HepG2 (cell line): ENCODE measurements around the gene CSKMT. TPM values are rescaled to one million over a fixed set of nuclear protein-coding genes. Genes with fewer than 3 reads are reported as not detected.

ENCODE experiments used
- ATAC-seq: fragments of 200-7000 bp; cut with Tn5 transposase; 3 replicates; pipeline ENCODE4 v1.9.1; 2020; ENCODE audit warnings: mild to moderate bottlenecking, moderate library complexity
- BruUV-seq: library from RNA; stranded (reverse); fragments of 400-500 nt; replicated peaks from 2 replicates; lab custom pipeline; 2021; lab: Mats Ljungman, UMichigan
- CTCF ChIA-PET: fragments of 300-600 bp; formaldehyde crosslinking; extraction: SDS; loops from one replicate; lab custom pipeline; 2021; ENCODE audit warnings: low total read pairs, inconsistent platforms, low intra/inter-chr PET ratio; lab: Yijun Ruan, JAX
- POLR2A ChIA-PET: fragments of 350-600 bp; sonication (Branson Sonifier 250); formaldehyde crosslinking; loops from one replicate; lab custom pipeline; 2020; ENCODE audit warnings: antibody characterized with exemption, inconsistent platforms; lab: Yijun Ruan, JAX
- DNase-seq: peaks from one replicate; pipeline ENCODE4 v3.0.0-alpha.2; 2015; ENCODE audit warnings: low spot score
- FAIRE-seq: peaks from 3 replicates; lab custom pipeline; 2011; peaks lifted over from hg19 to GRCh38; lab: Jason Lieb, UNC
- H2AFZ ChIP-seq: one replicate; pipeline ENCODE4 v1.6.1; 2011; ENCODE audit warnings: low read length, inconsistent platforms
- H3K27ac ChIP-seq: fragments of 300-600 bp; 3 replicates; pipeline ENCODE4 v1.8.0; 2011; ENCODE audit warnings: mixed run types, mild to moderate bottlenecking, mixed read lengths, low read length, inconsistent platforms; ENCODE audit not compliant: insufficient read depth; ENCODE audit errors: extremely low read length
- H3K27me3 ChIP-seq, 2 experiments: fragments of 200-600 bp in 1 of 2; 2 replicates in 1 of 2; 3 replicates in 1 of 2; pipeline versions ENCODE4 v1.6.0 to v1.8.0; 2011; ENCODE audit warnings: low read length in 2 of 2, mild to moderate bottlenecking in 2 of 2, moderate library complexity in 2 of 2, inconsistent platforms in 1 of 2; ENCODE audit not compliant: insufficient read depth in 2 of 2, control insufficient read depth in 1 of 2
- H3K36me3 ChIP-seq, 2 experiments: fragments of 200-600 bp in 1 of 2; replicated peaks in 1 of 2; 2 replicates in 1 of 2; 3 replicates in 1 of 2; pipeline versions ENCODE4 v1.5.1 to v1.8.0; 2011; ENCODE audit warnings: low read length in 2 of 2, inconsistent platforms in 1 of 2; ENCODE audit not compliant: insufficient read depth in 2 of 2, control insufficient read depth in 1 of 2
- H3K4me1 ChIP-seq: 2 replicates; pipeline ENCODE4 v1.5.1; 2012; ENCODE audit warnings: low read length, inconsistent platforms; ENCODE audit not compliant: insufficient read depth
- H3K4me2 ChIP-seq: 2 replicates; pipeline ENCODE4 v1.6.0; 2011; ENCODE audit warnings: low read depth, low read length, inconsistent platforms
- H3K4me3 ChIP-seq, 3 experiments: fragments of 200-600 bp in 1 of 3; sonication (generic), shearing (Covaris generic) in 1 of 3; replicated peaks in 1 of 3; 2 replicates each; pipeline ENCODE4 v1.5.1; 2011 to 2016; ENCODE audit warnings: low read length in 3 of 3, inconsistent platforms in 2 of 3, low read depth in 2 of 3, mild to moderate bottlenecking in 2 of 3, control low read depth in 1 of 3, mixed read lengths in 1 of 3; ENCODE audit not compliant: insufficient read depth in 1 of 3
- H3K79me2 ChIP-seq: one replicate; pipeline ENCODE4 v1.6.1; 2011; ENCODE audit warnings: low read length, inconsistent platforms; ENCODE audit not compliant: insufficient read depth
- H3K9ac ChIP-seq: 2 replicates; pipeline ENCODE4 v1.6.0; 2011; ENCODE audit warnings: mild to moderate bottlenecking, low read depth, low read length, inconsistent platforms; ENCODE audit not compliant: insufficient read depth
- H3K9me3 ChIP-seq: 2 replicates; pipeline ENCODE4 v1.5.1; 2012; ENCODE audit warnings: mild to moderate bottlenecking, low read length
- H4K20me1 ChIP-seq: 2 replicates; pipeline ENCODE4 v1.6.0; 2011; ENCODE audit warnings: inconsistent platforms, mild to moderate bottlenecking, low read length, moderate library complexity; ENCODE audit not compliant: insufficient read depth
- ARNT2 ChIP-seq: sonication (generic); formaldehyde crosslinking; IDR thresholded peaks from 2 replicates; pipeline ENCODE4 v1.8.0; 2022; ENCODE audit warnings: mild to moderate bottlenecking, low read depth, missing genetic modification reagents, moderate library complexity
- ELK4 ChIP-seq: sonication (generic); formaldehyde crosslinking; IDR thresholded peaks from 2 replicates; pipeline ENCODE4 v1.9.0; 2021; ENCODE audit warnings: missing genetic modification reagents, borderline replicate concordance
- HCFC1 ChIP-seq: fragments of 150-350 bp; IDR thresholded peaks from 2 replicates; pipeline ENCODE4 v1.6.1; 2014; ENCODE audit warnings: low read depth, low read length
- KDM2A ChIP-seq: sonication (generic); formaldehyde crosslinking; IDR thresholded peaks from 2 replicates; pipeline ENCODE4 v1.4.0; 2020; ENCODE audit warnings: low read depth, missing genetic modification reagents, borderline replicate concordance
- POLR2AphosphoS2 ChIP-seq: IDR thresholded peaks from 2 replicates; pipeline ENCODE4 v1.6.1; 2011; ENCODE audit warnings: low read depth, low read length, improper control_type of control experiment
- PTBP1 ChIP-seq: fragments of 200-400 bp; formaldehyde crosslinking; IDR thresholded peaks from 2 replicates; pipeline ENCODE4 v1.6.1; 2018; ENCODE audit warnings: low read length, low read depth; ENCODE audit not compliant: poor library complexity, severe bottlenecking
- SP140L ChIP-seq: sonication (generic); formaldehyde crosslinking; IDR thresholded peaks from 2 replicates; pipeline ENCODE4 v1.4.0; 2020; ENCODE audit warnings: missing genetic modification reagents, borderline replicate concordance
- ZMAT5 ChIP-seq: sonication (generic); formaldehyde crosslinking; IDR thresholded peaks from 2 replicates; pipeline ENCODE4 v1.5.0; 2020; ENCODE audit warnings: mild to moderate bottlenecking, low read depth, missing genetic modification reagents, borderline replicate concordance
- ZNF329 ChIP-seq: sonication (generic); formaldehyde crosslinking; IDR thresholded peaks from 2 replicates; pipeline ENCODE4 v1.9.0; 2021; ENCODE audit warnings: low read depth, mild to moderate bottlenecking, missing genetic modification reagents
- ZNF331 ChIP-seq: sonication (generic); formaldehyde crosslinking; IDR thresholded peaks from 2 replicates; pipeline ENCODE4 v1.4.0; 2020; ENCODE audit warnings: missing genetic modification reagents
- ZNF530 ChIP-seq: sonication (generic); formaldehyde crosslinking; IDR thresholded peaks from 2 replicates; pipeline ENCODE4 v1.5.0; 2020; ENCODE audit warnings: low read depth, mild to moderate bottlenecking, missing genetic modification reagents
- ZNF703 ChIP-seq: sonication (generic); formaldehyde crosslinking; IDR thresholded peaks from 2 replicates; pipeline ENCODE4 v1.5.1; 2020; ENCODE audit warnings: missing genetic modification reagents, mild to moderate bottlenecking, moderate library complexity, borderline replicate concordance
- ZNF839 ChIP-seq: sonication (generic); formaldehyde crosslinking; IDR thresholded peaks from 2 replicates; pipeline ENCODE4 v1.4.0; 2020; ENCODE audit warnings: missing genetic modification reagents, mild to moderate bottlenecking, borderline replicate concordance
- WGBS: methylation state at CpG from one replicate; pipeline ENCODE4 v1.1.6; 2017; ENCODE audit warnings: low lambda C conversion rate; 5-methylcytosine and 5-hydroxymethylcytosine counted together
- in situ Hi-C: cut with HindIII; loops from 2 replicates; pipeline ENCODE4 v1.10.0; 2017; ENCODE audit warnings: low pct_unique_long_range_greater_than_20kb; ENCODE audit not compliant: extremely low pct_ligation_motif_present
- intact Hi-C: fragments of 100-400 bp; cut with micrococcal nuclease; formaldehyde crosslinking; loops from one replicate; pipeline ENCODE4 v1.10.0; 2022; ENCODE audit not compliant: unreplicated experiment
- polyA plus RNA-seq, 8 experiments: library from polyadenylated mRNA; depleted of rRNA in 3 of 8; stranded (reverse) in 7 of 8; unstranded in 1 of 8; fragments of >200 nt; fragmentation: Illumina TruSeq in 4 of 8; extraction: Trizol in 4 of 8; gene quantifications; 2 replicates each; pipeline versions ENCODE4 v1.2.1 to v1.2.3, GENCODE V29; 2011 to 2016; ENCODE audit warnings: low read depth in 4 of 8, missing spikeins in 1 of 8, mixed read lengths in 1 of 8; ENCODE audit not compliant: insufficient read depth in 1 of 8
- total RNA-seq, 5 experiments: library from RNA; depleted of rRNA; stranded (reverse); fragments of >200 nt; fragmentation: Illumina TruSeq; extraction: Trizol; gene quantifications; 2 replicates each; pipeline ENCODE4 v1.2.3, GENCODE V29; 2016; ENCODE audit warnings: low read depth in 1 of 5
- TF ChIP-seq, protein P1 (sequence below), 2 experiments: fragments of 450-650 bp in 1 of 2; sonication (generic) in 1 of 2; formaldehyde crosslinking in 1 of 2; IDR thresholded peaks; 2 replicates each; pipeline versions ENCODE4 v1.6.1 to v1.8.0; 2016 to 2022; ENCODE audit warnings: antibody characterized with exemption in 1 of 2, mild to moderate bottlenecking in 1 of 2, missing genetic modification reagents in 1 of 2

The CSKMT gene
- total and polyA plus RNA-seq, 2 of the 13 experiments (the other 11 are each of a cell fraction or from before 2014, with no cell fraction given) = 7.6 to 31.8 TPM

DNA sequence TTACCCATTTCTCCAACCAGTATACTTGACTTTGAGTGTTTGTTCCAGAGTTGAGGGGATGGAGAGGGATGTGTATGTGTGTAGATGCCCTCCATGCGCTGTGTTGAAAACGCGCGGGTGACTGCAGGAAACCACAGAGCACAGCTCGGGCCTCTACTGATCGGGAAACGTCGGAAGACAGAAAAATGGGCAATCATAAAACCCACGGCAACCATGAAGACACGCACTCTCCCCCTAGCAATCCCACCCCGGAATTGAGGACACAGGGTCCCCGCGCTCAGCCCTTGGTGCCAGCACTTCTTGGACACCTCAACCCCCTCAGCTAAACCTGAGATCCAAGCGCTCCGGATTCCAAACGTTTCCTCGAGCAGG, 6.1 kb downstream of the CSKMT start:
- ChIA-PET CTCF (no interaction called here), POLR2A (interaction anchor here (0.9 to 6.6 kb wide), 30 partner anchors 8 to 247 kb away, joined by 3 to 53 read pairs (median 6); partner anchors contain the start of genes AHNAK, B3GAT3, EEF1G and GANAB)
- Histone ChIP-seq H3K36me3 (peaks cover 0 to 15% of the 10 kb centered on the region in 2 experiments; a peak in 2 of 5 replicates), H4K20me1 (no peaks in the 10 kb centered on the region; the same call in none of the 2 replicates), H3K4me3 (peak overlapping the region; percentile 76 to 98 (median 91)), H3K4me2 (peak overlapping the region; percentile 76), H2AFZ (peak overlapping the region; percentile 80), H3K27ac (peak overlapping the region; percentile 90), H3K27me3 (no peaks in the 10 kb centered on the region; a peak in 1 of 5 replicates), H3K4me1 (peaks cover 65% of the 10 kb centered on the region), H3K79me2 (peaks cover 37% of the 10 kb centered on the region), H3K9ac (peak overlapping the region; percentile 96), H3K9me3 (no peaks in the 10 kb centered on the region)
- DNase-seq (no peak), FAIRE-seq (peak; percentile 62), ATAC-seq (peak; percentile 22)
- 4% methylated on average over 15 of the region's 17 CpGs for WGBS
- BruUV-seq = TSS peak; percentile 61
- in situ Hi-C loops (no loop called here), intact Hi-C loops (no loop called here)
- TF ChIP-seq HCFC1 (no peak), ARNT2 (CRISPR knock-in tag) (no peak), ZNF530 (CRISPR knock-in tag) (no peak), ZNF703 (CRISPR knock-in tag) (0 out of 2 replicates have a peak, but pooled peaks have one; percentile 17), ZNF329 (CRISPR knock-in tag) (no peak), PTBP1 (no peak), ZNF839 (CRISPR knock-in tag) (no peak), ZMAT5 (CRISPR knock-in tag) (no peak), KDM2A (CRISPR knock-in tag) (no peak), SP140L (CRISPR knock-in tag) (no peak), POLR2AphosphoS2 (no peak), ELK4 (no peak), ZNF331 (CRISPR knock-in tag) (no peak)
- TF ChIP-seq, protein P1, sequence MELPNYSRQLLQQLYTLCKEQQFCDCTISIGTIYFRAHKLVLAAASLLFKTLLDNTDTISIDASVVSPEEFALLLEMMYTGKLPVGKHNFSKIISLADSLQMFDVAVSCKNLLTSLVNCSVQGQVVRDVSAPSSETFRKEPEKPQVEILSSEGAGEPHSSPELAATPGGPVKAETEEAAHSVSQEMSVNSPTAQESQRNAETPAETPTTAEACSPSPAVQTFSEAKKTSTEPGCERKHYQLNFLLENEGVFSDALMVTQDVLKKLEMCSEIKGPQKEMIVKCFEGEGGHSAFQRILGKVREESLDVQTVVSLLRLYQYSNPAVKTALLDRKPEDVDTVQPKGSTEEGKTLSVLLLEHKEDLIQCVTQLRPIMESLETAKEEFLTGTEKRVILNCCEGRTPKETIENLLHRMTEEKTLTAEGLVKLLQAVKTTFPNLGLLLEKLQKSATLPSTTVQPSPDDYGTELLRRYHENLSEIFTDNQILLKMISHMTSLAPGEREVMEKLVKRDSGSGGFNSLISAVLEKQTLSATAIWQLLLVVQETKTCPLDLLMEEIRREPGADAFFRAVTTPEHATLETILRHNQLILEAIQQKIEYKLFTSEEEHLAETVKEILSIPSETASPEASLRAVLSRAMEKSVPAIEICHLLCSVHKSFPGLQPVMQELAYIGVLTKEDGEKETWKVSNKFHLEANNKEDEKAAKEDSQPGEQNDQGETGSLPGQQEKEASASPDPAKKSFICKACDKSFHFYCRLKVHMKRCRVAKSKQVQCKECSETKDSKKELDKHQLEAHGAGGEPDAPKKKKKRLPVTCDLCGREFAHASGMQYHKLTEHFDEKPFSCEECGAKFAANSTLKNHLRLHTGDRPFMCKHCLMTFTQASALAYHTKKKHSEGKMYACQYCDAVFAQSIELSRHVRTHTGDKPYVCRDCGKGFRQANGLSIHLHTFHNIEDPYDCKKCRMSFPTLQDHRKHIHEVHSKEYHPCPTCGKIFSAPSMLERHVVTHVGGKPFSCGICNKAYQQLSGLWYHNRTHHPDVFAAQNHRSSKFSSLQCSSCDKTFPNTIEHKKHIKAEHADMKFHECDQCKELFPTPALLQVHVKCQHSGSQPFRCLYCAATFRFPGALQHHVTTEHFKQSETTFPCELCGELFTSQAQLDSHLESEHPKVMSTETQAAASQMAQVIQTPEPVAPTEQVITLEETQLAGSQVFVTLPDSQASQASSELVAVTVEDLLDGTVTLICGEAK (IDR thresholded peaks at IDR 0.05) = no peak
- TF ChIP-seq, protein P1 (CRISPR knock-in tag; IDR thresholded peaks at IDR 0.05) = no peak
